Sigmoid colon (tissue), 7 donors: ENCODE data around the gene WBP1. TPM values are rescaled to one million over a fixed set of nuclear protein-coding genes. Genes with fewer than 3 reads are reported as not detected.
A peak's percentile ranks its signal among the peaks of the same experiment; 100 is the strongest.

Experiments used
- DNase-seq: peaks from one replicate; pipeline ENCODE4 v3.0.0-alpha.2; 2019
- H3K27ac ChIP-seq, 4 donors: fragments of 200-600 bp; sonication (generic); one replicate each; pipeline ENCODE4 v1.5.1; 2016 to 2019; ENCODE audit warnings: mild to moderate bottlenecking in 1 of 4
- H3K27me3 ChIP-seq, 3 donors: fragments of 200-600 bp; sonication (generic); one replicate each; pipeline ENCODE4 v1.5.1; 2019; ENCODE audit warnings: mild to moderate bottlenecking in 1 of 3
- H3K36me3 ChIP-seq, 4 donors: fragments of 200-600 bp; sonication (generic); one replicate each; pipeline ENCODE4 v1.5.1; 2016 to 2019
- H3K4me1 ChIP-seq, 4 donors: fragments of 200-600 bp; sonication (generic); one replicate each; pipeline ENCODE4 v1.5.1; 2017 to 2019
- H3K4me3 ChIP-seq, 4 donors: fragments of 200-600 bp; sonication (generic); one replicate each; pipeline ENCODE4 v1.5.1; 2017 to 2019; ENCODE audit warnings: mild to moderate bottlenecking in 2 of 4, moderate library complexity in 1 of 4
- H3K9me3 ChIP-seq, 4 donors: fragments of 200-600 bp in 3 of 4; sonication (generic) in 3 of 4; one replicate each; pipeline versions ENCODE4 v1.5.1 to v1.6.1; 2013 to 2019
- CTCF ChIP-seq, 4 experiments: fragments of 450-650 bp in 3 of 4; fragments of 200-600 bp in 1 of 4; IDR thresholded peaks; one replicate each; pipeline ENCODE4 v1.5.1; 2016 to 2019; ENCODE audit warnings: antibody characterized with exemption in 4 of 4, mild to moderate bottlenecking in 3 of 4, moderate library complexity in 2 of 4
- EP300 ChIP-seq, 4 donors: sonication (generic); formaldehyde crosslinking; IDR thresholded peaks; one replicate each; pipeline ENCODE4 v1.6.1; 2017; ENCODE audit warnings: antibody characterized with exemption in 4 of 4
- POLR2A ChIP-seq, 2 donors: fragments of 450-650 bp; IDR thresholded peaks; one replicate each; pipeline ENCODE4 v1.6.1; 2016; ENCODE audit warnings: antibody characterized with exemption in 2 of 2, mild to moderate bottlenecking in 2 of 2, moderate library complexity in 2 of 2
- POLR2AphosphoS5 ChIP-seq, 4 donors: sonication (generic); formaldehyde crosslinking; IDR thresholded peaks; one replicate each; pipeline ENCODE4 v1.6.1; 2017; ENCODE audit warnings: antibody characterized with exemption in 4 of 4
- WGBS, 2 donors: extraction: QIAGEN DNeasy Blood & Tissue Kit; methylation state at CpG; one replicate each; pipeline ENCODE4 v1.1.7; 2013; 5-methylcytosine and 5-hydroxymethylcytosine counted together
- intact Hi-C: fragments of 100-400 bp; cut with DNase I; formaldehyde crosslinking; loops from one replicate; pipeline ENCODE4 v1.15.1; 2023
- polyA plus RNA-seq, 3 donors: library from polyadenylated mRNA; stranded (reverse); fragments of 200-250 nt; gene quantifications; one replicate each; pipeline ENCODE4 v1.2.3, GENCODE V29; 2013
- total RNA-seq, 4 donors: library from RNA; depleted of rRNA; stranded (reverse); fragments of >200 nt; gene quantifications; one replicate each; pipeline ENCODE4 v1.1.0, GENCODE V29; 2016
- donor health status: healthy with polysubstance abuse.
- donor health status: Bipolar disorder and iron deficiency.
- donor health status: healthy.

WBP1 gene
- total and polyA plus RNA-seq, 7 donors, result 59.2 to 89.2 (median 63.1) TPM

GRCh38 chr2:74502720-74503505 is 44.7 kb downstream of the WBP1 start:
- H3K36me3 ChIP-seq, result peaks cover 0 to 20% (median 12%) of the 10 kb centered on the region in 4 donors
- H3K4me1 ChIP-seq, result peaks cover 0 to 65% (median 55%) of the 10 kb centered on the region in 4 donors
- H3K9me3 ChIP-seq, result no peaks in the 10 kb centered on the region
- TF ChIP-seq POLR2AphosphoS5 (IDR thresholded peaks at IDR 0.05) (peak; percentile 25 to 75 (median 67)), POLR2A (IDR thresholded peaks at IDR 0.05) (peak in 1 of 2 donors; percentile 42), EP300 (IDR thresholded peaks at IDR 0.05) (no peak)
- peak; percentile 94 for DNase-seq
- WGBS, 2 donors, result 1 to 2% methylated on average over 67 of the region's 67 CpGs
- H3K27ac ChIP-seq, result peak overlapping the region; percentile 52 to 76 (median 70)
- intact Hi-C loops, result no loop called here
- H3K4me3 ChIP-seq, result peak overlapping the region; percentile 26 to 56 (median 44)
- peaks cover 47 to 90% (median 48%) of the 10 kb centered on the region in 3 donors for H3K27me3 ChIP-seq

- TF ChIP-seq EP300 (IDR thresholded peaks at IDR 0.05) (no peak), CTCF (IDR thresholded peaks at IDR 0.05) (no peak), POLR2A (IDR thresholded peaks at IDR 0.05) (no peak), POLR2AphosphoS5 (IDR thresholded peaks at IDR 0.05) (no peak)
- peaks cover 0 to 62% (median 51%) of the 10 kb centered on the region in 4 donors for H3K4me1 ChIP-seq
- H3K27me3 ChIP-seq, result peaks cover 39 to 81% (median 39%) of the 10 kb centered on the region in 3 donors
- peak overlapping the region; percentile 26 to 56 (median 44) for H3K4me3 ChIP-seq
- 60 to 70% methylated on average over 45 of the region's 45 CpGs for WGBS, 2 donors
- no peak for DNase-seq
- peaks cover 0 to 20% (median 12%) of the 10 kb centered on the region in 4 donors for H3K36me3 ChIP-seq
- H3K27ac ChIP-seq, result peak overlapping the region; percentile 52 to 76 (median 70)
- intact Hi-C loops, result no loop called here
- no peaks in the 10 kb centered on the region for H3K9me3 ChIP-seq
Observed at GRCh38 chr2:74503506-74504475, 45.6 kb downstream of the WBP1 start.

- Histone ChIP-seq H3K27ac (peak overlapping the region in 2 of 4 donors; percentile 64 to 75), H3K4me1 (peaks cover 0 to 54% (median 43%) of the 10 kb centered on the region in 4 donors), H3K36me3 (peaks cover 0 to 20% (median 12%) of the 10 kb centered on the region in 4 donors), H3K9me3 (no peaks in the 10 kb centered on the region), H3K4me3 (peak overlapping the region in 1 of 4 donors; percentile 48), H3K27me3 (peaks cover 31 to 75% (median 31%) of the 10 kb centered on the region in 3 donors)
- 96% methylated on average over 3 of the region's 3 CpGs for WGBS, 2 donors
- no peak for TF ChIP-seq EP300 (IDR thresholded peaks at IDR 0.05)
- TF ChIP-seq CTCF (IDR thresholded peaks at IDR 0.05), result no peak
- no peak for TF ChIP-seq POLR2A (IDR thresholded peaks at IDR 0.05)
- TF ChIP-seq POLR2AphosphoS5 (IDR thresholded peaks at IDR 0.05), result no peak
- intact Hi-C loops, result no loop called here
- DNase-seq, result no peak
Observed at GRCh38 chr2:74504591-74504990, 46.4 kb downstream of the WBP1 start.

GRCh38 chr2:74505448-74506246 is 47.4 kb downstream of the WBP1 start:
- H3K27me3 ChIP-seq, result peaks cover 22 to 75% (median 32%) of the 10 kb centered on the region in 3 donors
- intact Hi-C loops, result no loop called here
- no peak overlapping the region for H3K27ac ChIP-seq
- TF ChIP-seq POLR2A (IDR thresholded peaks at IDR 0.05) (no peak), CTCF (IDR thresholded peaks at IDR 0.05) (no peak), EP300 (IDR thresholded peaks at IDR 0.05) (no peak), POLR2AphosphoS5 (IDR thresholded peaks at IDR 0.05) (no peak)
- H3K4me3 ChIP-seq, result no peak overlapping the region
- no peaks in the 10 kb centered on the region for H3K9me3 ChIP-seq
- DNase-seq, result no peak
- H3K36me3 ChIP-seq, result peaks cover 0 to 20% (median 12%) of the 10 kb centered on the region in 4 donors
- peaks cover 0 to 49% (median 40%) of the 10 kb centered on the region in 4 donors for H3K4me1 ChIP-seq
- WGBS, 2 donors, result 92 to 96% methylated on average over 14 of the region's 14 CpGs
